H1 (cell line): ENCODE results near the gene SGMS1. TPM values are rescaled to one million over a fixed set of nuclear protein-coding genes. Genes with fewer than 3 reads are reported as not detected.

ENCODE experiments used
- CTCF ChIA-PET: fragments of 300-600 bp; sonication (Branson Sonifier 250); formaldehyde crosslinking; loops from one replicate; lab custom pipeline; 2021; ENCODE audit not compliant: partially characterized antibody; lab: Charles Lee
- POLR2A ChIA-PET: fragments of 300-600 bp; sonication (Branson Sonifier 250); formaldehyde crosslinking; loops from one replicate; lab custom pipeline; 2021; ENCODE audit warnings: inconsistent platforms; ENCODE audit not compliant: partially characterized antibody; lab: Charles Lee
- DNase-seq, 2 experiments: peaks; one replicate each; pipeline versions ENCODE4 v3.0.0 to v3.0.0-alpha.2; 2010 to 2022; ENCODE audit warnings: low spot score in 2 of 2, low read depth in 1 of 2, mixed read lengths in 1 of 2
- FAIRE-seq: peaks from 2 replicates; lab custom pipeline; 2011; peaks lifted over from hg19 to GRCh38; lab: Jason Lieb, UNC
- H2AFZ ChIP-seq: 2 replicates; pipeline ENCODE4 v1.8.1; 2012; ENCODE audit warnings: low read length, inconsistent platforms
- H2AK5ac ChIP-seq: 2 replicates; pipeline ENCODE4 v1.6.1; 2013; ENCODE audit warnings: low read depth, low read length
- H2BK120ac ChIP-seq: replicated peaks from 2 replicates; pipeline ENCODE3; 2013; ENCODE audit warnings: low read depth, low read length, inconsistent platforms
- H2BK12ac ChIP-seq: 2 replicates; pipeline ENCODE4 v1.6.1; 2013; ENCODE audit warnings: low read depth, low read length
- H2BK15ac ChIP-seq: 2 replicates; pipeline ENCODE4 v1.6.1; 2013; ENCODE audit warnings: low read length
- H2BK20ac ChIP-seq: 2 replicates; pipeline ENCODE4 v1.6.1; 2013; ENCODE audit warnings: low read length
- H2BK5ac ChIP-seq: 2 replicates; pipeline ENCODE4 v1.6.1; 2013; ENCODE audit warnings: low read depth, low read length
- H3K14ac ChIP-seq: 2 replicates; pipeline ENCODE4 v1.6.1; 2013; ENCODE audit warnings: inconsistent platforms; ENCODE audit not compliant: insufficient read length
- H3K18ac ChIP-seq: 2 replicates; pipeline ENCODE4 v1.6.1; 2013; ENCODE audit warnings: low read length; ENCODE audit errors: extremely low read depth
- H3K23ac ChIP-seq: 2 replicates; pipeline ENCODE4 v1.6.1; 2013; ENCODE audit warnings: inconsistent platforms; ENCODE audit not compliant: insufficient read length
- H3K23me2 ChIP-seq: 2 replicates; pipeline ENCODE4 v1.6.1; 2013; ENCODE audit warnings: low read depth, low read length
- H3K27ac ChIP-seq: 2 replicates; pipeline ENCODE4 v1.6.1; 2011; ENCODE audit warnings: low read depth, low read length, inconsistent platforms
- H3K27me3 ChIP-seq, 4 experiments: replicated peaks in 1 of 4; 1 replicate in 1 of 4; 2 replicates in 3 of 4; pipeline versions ENCODE4 v1.6.1 to v1.8.1; 2011 to 2013; ENCODE audit warnings: low read length in 3 of 4, mild to moderate bottlenecking in 3 of 4, inconsistent platforms in 2 of 4, mixed read lengths in 2 of 4, moderate library complexity in 1 of 4; ENCODE audit not compliant: control insufficient read depth in 3 of 4, insufficient read depth in 3 of 4; ENCODE audit errors: extremely low read depth in 1 of 4
- H3K36me3 ChIP-seq, 4 experiments: 2 replicates each; pipeline versions ENCODE4 v1.6.1 to v1.8.1; 2011 to 2013; ENCODE audit warnings: mild to moderate bottlenecking in 4 of 4, low read length in 3 of 4, moderate library complexity in 2 of 4, control low read depth in 1 of 4, inconsistent platforms in 1 of 4; ENCODE audit not compliant: insufficient read depth in 4 of 4, control insufficient read depth in 2 of 4
- H3K4ac ChIP-seq: replicated peaks from 2 replicates; pipeline ENCODE3; 2013; ENCODE audit warnings: low read length, low read depth, mixed read lengths, inconsistent platforms; ENCODE audit not compliant: insufficient read length
- H3K4me1 ChIP-seq, 4 experiments: replicated peaks in 1 of 4; 1 replicate in 1 of 4; 2 replicates in 3 of 4; pipeline versions ENCODE4 v1.6.1 to v1.8.1; 2011 to 2013; ENCODE audit warnings: low read length in 3 of 4, inconsistent platforms in 2 of 4, mixed read lengths in 1 of 4; ENCODE audit not compliant: insufficient read depth in 4 of 4, control insufficient read depth in 3 of 4
- H3K4me2 ChIP-seq, 2 experiments: 2 replicates each; pipeline versions ENCODE4 v1.6.1 to v1.8.1; 2011 to 2013; ENCODE audit warnings: low read depth in 2 of 2, low read length in 2 of 2, control low read depth in 1 of 2, inconsistent platforms in 1 of 2, mild to moderate bottlenecking in 1 of 2; ENCODE audit not compliant: insufficient read depth in 1 of 2
- H3K4me3 ChIP-seq, 4 experiments: fragments of 200-600, 300-600 bp in 1 of 4; sonication (generic), shearing (Covaris generic), sonication (Bioruptor Twin) in 1 of 4; 2 replicates each; pipeline versions ENCODE4 v1.5.1 to v1.8.1; 2011 to 2016; ENCODE audit warnings: low read length in 4 of 4, low read depth in 3 of 4, control low read depth in 2 of 4, inconsistent platforms in 2 of 4, mild to moderate bottlenecking in 2 of 4, mixed read lengths in 1 of 4, moderate library complexity in 1 of 4; ENCODE audit not compliant: insufficient read depth in 2 of 4; ENCODE audit errors: extremely low read depth in 1 of 4
- H3K56ac ChIP-seq: replicated peaks from 2 replicates; pipeline ENCODE3; 2013; ENCODE audit warnings: low read depth, mild to moderate bottlenecking, mixed read lengths, low read length, inconsistent platforms; ENCODE audit not compliant: insufficient read length
- H3K79me1 ChIP-seq: 2 replicates; pipeline ENCODE4 v1.6.1; 2013; ENCODE audit warnings: low read depth, low read length, control low read depth
- H3K79me2 ChIP-seq, 2 experiments: 2 replicates each; pipeline versions ENCODE4 v1.6.1 to v1.8.1; 2012 to 2013; ENCODE audit warnings: low read length in 2 of 2, mild to moderate bottlenecking in 2 of 2, inconsistent platforms in 1 of 2; ENCODE audit not compliant: insufficient read depth in 2 of 2, control insufficient read depth in 1 of 2
- H3K9ac ChIP-seq, 4 experiments: replicated peaks in 1 of 4; 1 replicate in 1 of 4; 2 replicates in 3 of 4; pipeline versions ENCODE4 v1.6.1 to v1.8.1; 2011 to 2013; ENCODE audit warnings: low read depth in 3 of 4, low read length in 3 of 4, control low read depth in 2 of 4, mild to moderate bottlenecking in 2 of 4, moderate library complexity in 2 of 4, inconsistent platforms in 1 of 4; ENCODE audit errors: extremely low read depth in 1 of 4
- H3K9me3 ChIP-seq, 2 experiments: 2 replicates each; pipeline versions ENCODE4 v1.6.1 to v1.8.1; 2012 to 2013; ENCODE audit warnings: mild to moderate bottlenecking in 2 of 2, moderate library complexity in 2 of 2, control low read depth in 1 of 2, inconsistent platforms in 1 of 2, low read depth in 1 of 2, low read length in 1 of 2, mixed read lengths in 1 of 2; ENCODE audit not compliant: insufficient read depth in 2 of 2
- H4K20me1 ChIP-seq, 2 experiments: replicated peaks in 1 of 2; 2 replicates each; pipeline versions ENCODE3 to v1.8.1; 2011 to 2013; ENCODE audit warnings: inconsistent platforms in 2 of 2, low read length in 2 of 2, mild to moderate bottlenecking in 1 of 2; ENCODE audit not compliant: insufficient read depth in 2 of 2, control insufficient read depth in 1 of 2
- H4K5ac ChIP-seq: 2 replicates; pipeline ENCODE4 v1.6.1; 2013; ENCODE audit warnings: low read length, low read depth, mixed read lengths, inconsistent platforms; ENCODE audit not compliant: insufficient read length
- H4K8ac ChIP-seq: 2 replicates; pipeline ENCODE4 v1.8.0; 2013; ENCODE audit warnings: mild to moderate bottlenecking, moderate library complexity, low read length, inconsistent platforms; ENCODE audit not compliant: insufficient read depth; ENCODE audit errors: extremely low read depth
- H4K91ac ChIP-seq: replicated peaks from 2 replicates; pipeline ENCODE3; 2013; ENCODE audit warnings: low read length, mixed read lengths, inconsistent platforms; ENCODE audit not compliant: insufficient read length
- ASH2L ChIP-seq: fragments of 200-600, 300-600 bp; sonication (generic); IDR thresholded peaks from one replicate; pipeline ENCODE4 v1.7.1; 2017; ENCODE audit warnings: low read length
- BACH1 ChIP-seq: IDR thresholded peaks from 2 replicates; pipeline ENCODE4 v1.6.1; 2012; ENCODE audit warnings: low read length, improper control_type of control experiment
- CREB1 ChIP-seq: IDR thresholded peaks from 2 replicates; pipeline ENCODE4 v1.6.1; 2012; ENCODE audit warnings: inconsistent platforms
- E2F6 ChIP-seq: IDR thresholded peaks from 2 replicates; pipeline ENCODE4 v1.6.1; 2012; ENCODE audit warnings: inconsistent platforms
- EGR1 ChIP-seq: IDR thresholded peaks from 2 replicates; pipeline ENCODE4 v1.6.1; 2011; ENCODE audit warnings: low read depth, low read length, borderline replicate concordance
- EP300 ChIP-seq, 2 experiments: IDR thresholded peaks; 1 replicate in 1 of 2; 2 replicates in 1 of 2; pipeline ENCODE4 v1.6.1; 2011 to 2012; ENCODE audit warnings: low read depth in 2 of 2, low read length in 2 of 2, mild to moderate bottlenecking in 2 of 2, borderline replicate concordance in 1 of 2, inconsistent platforms in 1 of 2, moderate library complexity in 1 of 2
- HDAC6 ChIP-seq: IDR thresholded peaks from one replicate; pipeline ENCODE4 v1.7.1; 2012; ENCODE audit warnings: low read depth, mild to moderate bottlenecking, inconsistent platforms, low read length, moderate library complexity
- JUN ChIP-seq: IDR thresholded peaks from 2 replicates; pipeline ENCODE4 v1.6.1; 2011; ENCODE audit warnings: low read depth, mild to moderate bottlenecking, improper control_type of control experiment, low read length
- KDM1A ChIP-seq: fragments of 200-600, 300-600 bp; sonication (generic); IDR thresholded peaks from 2 replicates; pipeline ENCODE4 v1.7.1; 2016; ENCODE audit warnings: mild to moderate bottlenecking, low read length, borderline replicate concordance
- RAD21 ChIP-seq, 2 experiments: IDR thresholded peaks in 1 of 2; conservative IDR thresholded peaks in 1 of 2; 2 replicates each; pipeline ENCODE4 v1.6.1; 2011; ENCODE audit warnings: low read depth in 2 of 2, low read length in 2 of 2, improper control_type of control experiment in 1 of 2, inconsistent platforms in 1 of 2, mild to moderate bottlenecking in 1 of 2, moderate library complexity in 1 of 2
- RNF2 ChIP-seq: fragments of 200-900, 300-1000 bp; sonication (generic); IDR thresholded peaks from 2 replicates; pipeline ENCODE4 v1.7.1; 2016; ENCODE audit warnings: borderline replicate concordance, low read depth, mild to moderate bottlenecking, antibody characterized with exemption, low read length; ENCODE audit not compliant: poor library complexity, severe bottlenecking; ENCODE audit errors: missing control alignments
- RXRA ChIP-seq: IDR thresholded peaks from 2 replicates; pipeline ENCODE4 v1.6.1; 2011; ENCODE audit warnings: low read depth, mild to moderate bottlenecking, low read length, moderate library complexity; ENCODE audit not compliant: insufficient read depth
- SRF ChIP-seq: IDR thresholded peaks from 2 replicates; pipeline ENCODE4 v1.6.1; 2011; ENCODE audit warnings: mild to moderate bottlenecking, low read depth, low read length, moderate library complexity
- WGBS, 2 experiments: shearing (Covaris generic) in 1 of 2; methylation state at CpG; one replicate each; pipeline versions ENCODE4 v1.1.6 to v1.1.7; 2013 to 2015; ENCODE audit warnings: low lambda C conversion rate in 2 of 2, mixed read lengths in 2 of 2, inconsistent platforms in 1 of 2, low coverage in 1 of 2, missing lambda C conversion rate in 1 of 2; ENCODE audit not compliant: insufficient replicate concordance in 2 of 2, insufficient coverage in 1 of 2, insufficient read length in 1 of 2; ENCODE audit errors: extremely low coverage in 1 of 2, missing lambda C conversion rate in 1 of 2; 5-methylcytosine and 5-hydroxymethylcytosine counted together
- polyA plus RNA-seq, 7 experiments: library from polyadenylated mRNA; depleted of rRNA in 3 of 7; stranded (reverse) in 5 of 7; unstranded in 2 of 7; fragments of >200 nt in 5 of 7; fragments of 200-250 nt in 2 of 7; gene quantifications; 1 replicate in 5 of 7; 2 replicates in 1 of 7; 4 replicates in 1 of 7; pipeline versions ENCODE4 v1.2.1 to v1.2.3, GENCODE V29; 2011 to 2013; ENCODE audit warnings: missing spikeins in 2 of 7, mixed read lengths in 2 of 7
- total RNA-seq: library from RNA; stranded (reverse); fragmentation: NEBNext Ultra II Directional; extraction: Animal tissue kit (Norgen Biotek cat#: 25700); gene quantifications from 2 replicates; pipeline ENCODE4 v1.2.1, GENCODE V29; 2021

SGMS1 gene
- total and polyA plus RNA-seq, 2 of the 8 experiments (the other 6 are each of a cell fraction or from before 2014, with no cell fraction given): 6.0 to 15.6 TPM

- no peak overlapping the region for H4K8ac ChIP-seq
- no peak overlapping the region for H4K91ac ChIP-seq
- H2BK12ac ChIP-seq: no peak overlapping the region
- no peak overlapping the region for H3K14ac ChIP-seq
- FAIRE-seq (peak; percentile 19), DNase-seq (no peak)
- H3K56ac ChIP-seq: no peak overlapping the region
- H2AFZ ChIP-seq: no peak overlapping the region
- no peak overlapping the region for H3K23ac ChIP-seq
- no peak overlapping the region for H3K4me3 ChIP-seq
- 85% methylated on average over 2 of the region's 2 CpGs; no CpG with 5 or more reads in 1 of the 2 experiments for WGBS, 2 experiments
- H2BK5ac ChIP-seq: no peak overlapping the region
- POLR2A ChIA-PET: no interaction called here
- H2BK15ac ChIP-seq: no peak overlapping the region
- no peak overlapping the region for H3K4ac ChIP-seq
- H2BK120ac ChIP-seq: no peak overlapping the region
- no peak overlapping the region for H4K5ac ChIP-seq
- H3K27me3 ChIP-seq: no peaks in the 10 kb centered on the region
- no peaks in the 10 kb centered on the region for H4K20me1 ChIP-seq
- peaks cover 0 to 3% (median 0%) of the 10 kb centered on the region in 4 experiments; a peak in 1 of 7 replicates for H3K4me1 ChIP-seq
- no peaks in the 10 kb centered on the region for H3K36me3 ChIP-seq
- H3K23me2 ChIP-seq: no peaks in the 10 kb centered on the region; the same call in 1 of the 2 replicates
- H3K18ac ChIP-seq: no peak overlapping the region
- no peaks in the 10 kb centered on the region for H3K79me1 ChIP-seq
- H3K9me3 ChIP-seq: no peaks in the 10 kb centered on the region
- no peak overlapping the region for H3K27ac ChIP-seq
- no peak overlapping the region for H3K9ac ChIP-seq
- no peak overlapping the region for H2AK5ac ChIP-seq
- CTCF ChIA-PET: interaction anchor here (1.0 to 1.6 kb wide), 5 partner anchors 8 to 56 kb away, joined by 3 to 6 read pairs (median 3); no protein-coding TSS in a partner anchor
- H2BK20ac ChIP-seq: no peak overlapping the region
- no peaks in the 10 kb centered on the region for H3K79me2 ChIP-seq
- H3K4me2 ChIP-seq: no peak overlapping the region
- no peak for TF ChIP-seq EGR1
- no peak for TF ChIP-seq RXRA
- TF ChIP-seq JUN: no peak
- TF ChIP-seq SRF: no peak
- no peak for TF ChIP-seq HDAC6
- TF ChIP-seq E2F6: no peak
- TF ChIP-seq KDM1A: no peak
- TF ChIP-seq RAD21 (IDR thresholded peaks at IDR 0.05 in 1 of 2, conservative IDR thresholded peaks at IDR 0.05 in 1 of 2; ENCODE audit: low read depth in 2 of 2, low read length in 2 of 2): no peak
- no peak for TF ChIP-seq EP300 (IDR thresholded peaks at IDR 0.05; ENCODE audit: borderline replicate concordance in 1 of 2, low read depth in 2 of 2, low read length in 2 of 2)
- no peak for TF ChIP-seq ASH2L
- TF ChIP-seq BACH1: no peak
- TF ChIP-seq RNF2: no peak
- TF ChIP-seq CREB1: no peak
Measured at GRCh38 chr10:50331486-50331885, 292.3 kb downstream of the SGMS1 start.
